GM12878 (cell line): ENCODE data around the gene LDLRAD4. TPM values are rescaled to one million over a fixed set of nuclear protein-coding genes. Genes with fewer than 3 reads are reported as not detected.

Experiments used
- ATAC-seq: fragments of 200-7000 bp; cut with Tn5 transposase; 3 replicates; pipeline ENCODE4 v1.9.1; 2020; ENCODE audit warnings: mild to moderate bottlenecking, moderate library complexity
- BruUV-seq: library from RNA; stranded (reverse); fragments of 400-500 nt; replicated peaks from 2 replicates; lab custom pipeline; 2021; lab: Mats Ljungman, UMichigan
- CTCF ChIA-PET: fragments of 300-600 bp; sonication (Branson Sonifier 250); formaldehyde crosslinking; extraction: SDS; loops from one replicate; lab custom pipeline; 2021; ENCODE audit warnings: inconsistent platforms; lab: Yijun Ruan, JAX
- POLR2A ChIA-PET: fragments of 350-600 bp; formaldehyde crosslinking; extraction: SDS; loops from one replicate; lab custom pipeline; 2021; ENCODE audit warnings: inconsistent platforms; lab: Charles Lee
- RAD21 ChIA-PET: fragments of 300-600 bp; sonication (Branson Sonifier 250); formaldehyde crosslinking; loops from one replicate; lab custom pipeline; 2023; ENCODE audit warnings: antibody characterized with exemption; ENCODE audit not compliant: unreplicated experiment; lab: Charles Lee
- SMC1A ChIA-PET: fragments of 300-600 bp; sonication (Branson Sonifier 250); formaldehyde crosslinking; loops from one replicate; lab custom pipeline; 2023; ENCODE audit not compliant: unreplicated experiment, uncharacterized antibody; lab: Charles Lee
- DNase-seq: peaks from one replicate; pipeline ENCODE4 v3.0.0-alpha.2; 2011; ENCODE audit warnings: low read depth, low spot score
- FAIRE-seq: peaks from 3 replicates; lab custom pipeline; 2011; peaks lifted over from hg19 to GRCh38; lab: Jason Lieb, UNC
- H2AFZ ChIP-seq: 2 replicates; pipeline ENCODE4 v1.6.0; 2011; ENCODE audit warnings: low read depth, low read length, control low read depth; ENCODE audit not compliant: control insufficient read depth
- H3K27ac ChIP-seq: 2 replicates; pipeline ENCODE4 v1.5.1; 2011; ENCODE audit warnings: control low read depth; ENCODE audit not compliant: control insufficient read depth, insufficient read depth
- H3K27me3 ChIP-seq, 2 experiments: replicated peaks in 1 of 2; 2 replicates each; pipeline versions ENCODE4 v1.6.0 to v1.6.1; 2011; ENCODE audit warnings: low read length in 1 of 2; ENCODE audit not compliant: control insufficient read depth in 2 of 2, insufficient read depth in 2 of 2
- H3K36me3 ChIP-seq, 2 experiments: 2 replicates each; pipeline ENCODE4 v1.5.1; 2011; ENCODE audit warnings: low read length in 1 of 2; ENCODE audit not compliant: control insufficient read depth in 2 of 2, insufficient read depth in 2 of 2
- H3K4me1 ChIP-seq: 2 replicates; pipeline ENCODE4 v1.6.1; 2011; ENCODE audit warnings: mild to moderate bottlenecking, low read length, moderate library complexity, mixed read lengths; ENCODE audit not compliant: control insufficient read depth, insufficient read depth
- H3K4me2 ChIP-seq: 2 replicates; pipeline ENCODE4 v1.6.0; 2011; ENCODE audit warnings: control low read depth; ENCODE audit not compliant: control insufficient read depth, insufficient read depth
- H3K4me3 ChIP-seq: fragments of 200-600 bp; sonication (generic); 2 replicates; pipeline ENCODE4 v1.5.1; 2016
- H3K79me2 ChIP-seq: 2 replicates; pipeline ENCODE4 v1.6.0; 2011; ENCODE audit warnings: low read length; ENCODE audit not compliant: control insufficient read depth, insufficient read depth
- H3K9ac ChIP-seq: 2 replicates; pipeline ENCODE4 v1.8.0; 2011; ENCODE audit warnings: low read length, control low read depth, mixed read lengths; ENCODE audit not compliant: control insufficient read depth, insufficient read depth
- H3K9me3 ChIP-seq: replicated peaks from 3 replicates; pipeline ENCODE4 v1.5.1; 2011; ENCODE audit warnings: mild to moderate bottlenecking, low read length; ENCODE audit not compliant: control insufficient read depth, insufficient read depth
- H4K20me1 ChIP-seq: 2 replicates; pipeline ENCODE4 v1.6.0; 2011; ENCODE audit not compliant: control insufficient read depth, insufficient read depth
- CHD1 ChIP-seq: IDR thresholded peaks from 2 replicates; pipeline ENCODE4 v1.6.1; 2012; ENCODE audit warnings: low read depth, low read length, improper control_type of control experiment
- CHD4 ChIP-seq: fragments of 200-600 bp; sonication (generic); IDR thresholded peaks from 2 replicates; pipeline ENCODE4 v1.6.1; 2016; ENCODE audit warnings: mild to moderate bottlenecking
- CREB1 ChIP-seq: IDR thresholded peaks from 2 replicates; pipeline ENCODE4 v1.6.1; 2012; ENCODE audit warnings: low read depth, mild to moderate bottlenecking, inconsistent platforms
- MAX ChIP-seq: IDR thresholded peaks from 2 replicates; pipeline ENCODE4 v1.6.1; 2012; ENCODE audit warnings: low read depth, low read length, improper control_type of control experiment
- MXI1 ChIP-seq: fragments of 150-350 bp; IDR thresholded peaks from 2 replicates; pipeline ENCODE4 v1.6.1; 2011; ENCODE audit warnings: low read depth, mild to moderate bottlenecking, inconsistent platforms, low read length, improper control_type of control experiment
- MYB ChIP-seq: fragments of 150-350 bp; IDR thresholded peaks from 2 replicates; pipeline ENCODE4 v1.6.1; 2014; ENCODE audit warnings: mild to moderate bottlenecking, low read depth, low read length, borderline replicate concordance
- NFXL1 ChIP-seq: fragments of 450-650 bp; IDR thresholded peaks from 2 replicates; pipeline ENCODE4 v1.6.1; 2017; ENCODE audit warnings: antibody characterized with exemption, mild to moderate bottlenecking, borderline replicate concordance
- NR2F1 ChIP-seq: fragments of 450-650 bp; conservative IDR thresholded peaks from 2 replicates; pipeline ENCODE4 v1.6.1; 2017; ENCODE audit warnings: mild to moderate bottlenecking
- PBX3 ChIP-seq: IDR thresholded peaks from 2 replicates; pipeline ENCODE4 v1.6.1; 2011; ENCODE audit warnings: mild to moderate bottlenecking, low read depth, low read length, moderate library complexity; ENCODE audit not compliant: insufficient replicate concordance
- RB1 ChIP-seq: fragments of 450-650 bp; formaldehyde crosslinking; IDR thresholded peaks from 2 replicates; pipeline ENCODE4 v1.6.1; 2017; ENCODE audit warnings: mild to moderate bottlenecking, borderline replicate concordance
- RFX5 ChIP-seq: IDR thresholded peaks from 2 replicates; pipeline ENCODE4 v1.6.1; 2011; ENCODE audit warnings: low read depth, low read length, improper control_type of control experiment
- RUNX3 ChIP-seq: IDR thresholded peaks from 2 replicates; pipeline ENCODE4 v1.6.1; 2012; ENCODE audit warnings: low read length, inconsistent platforms
- SP1 ChIP-seq: IDR thresholded peaks from one replicate; pipeline ENCODE4 v1.6.1; 2011; ENCODE audit warnings: low read depth, low read length
- SUZ12 ChIP-seq: fragments of 200-600 bp; sonication (generic); IDR thresholded peaks from one replicate; pipeline ENCODE4 v1.6.1; 2018; ENCODE audit warnings: antibody characterized with exemption, mild to moderate bottlenecking; ENCODE audit not compliant: unreplicated experiment
- USF1 ChIP-seq: IDR thresholded peaks from 2 replicates; pipeline ENCODE4 v1.6.1; 2011; ENCODE audit warnings: borderline replicate concordance, low read depth, mild to moderate bottlenecking, moderate library complexity, mixed read lengths, low read length; ENCODE audit not compliant: insufficient read depth; ENCODE audit errors: extremely low read length
- YBX1 ChIP-seq: fragments of 450-650 bp; IDR thresholded peaks from 2 replicates; pipeline ENCODE4 v1.6.1; 2016; ENCODE audit warnings: antibody characterized with exemption
- ZNF622 ChIP-seq: fragments of 450-650 bp; IDR thresholded peaks from 2 replicates; pipeline ENCODE4 v1.6.1; 2017; ENCODE audit warnings: mild to moderate bottlenecking, inconsistent platforms
- ZSCAN29 ChIP-seq: fragments of 450-650 bp; IDR thresholded peaks from 2 replicates; pipeline ENCODE4 v1.6.1; 2017; ENCODE audit warnings: mild to moderate bottlenecking, moderate library complexity
- WGBS: methylation state at CpG from one replicate; pipeline ENCODE4 v1.1.6; 2016; ENCODE audit warnings: low lambda C conversion rate; ENCODE audit not compliant: insufficient replicate concordance, insufficient coverage; ENCODE audit errors: missing lambda C conversion rate; 5-methylcytosine and 5-hydroxymethylcytosine counted together
- in situ Hi-C: fragments of 300-500 bp; cut with MboI; formaldehyde crosslinking; loops from 9 replicates; pipeline ENCODE4 v1.14.3; 2018; ENCODE audit warnings: mixed read lengths
- intact Hi-C: fragments of 100-400 bp; cut with micrococcal nuclease; formaldehyde crosslinking; loops from one replicate; pipeline ENCODE4 v1.14.2; 2022; ENCODE audit not compliant: unreplicated experiment
- polyA plus RNA-seq, 11 experiments: library from polyadenylated mRNA; depleted of rRNA in 4 of 11; unstranded in 6 of 11; stranded (reverse) in 5 of 11; fragments of >200 nt; fragmentation: Nextera tagmentation in 4 of 11; fragmentation: Illumina TruSeq in 1 of 11; extraction: Ambion mirVana in 4 of 11; extraction: Trizol in 1 of 11; gene quantifications; 1 replicate in 1 of 11; 2 replicates in 10 of 11; pipeline versions ENCODE4 v1.2.1 to v1.2.3, GENCODE V29; 2011 to 2016; ENCODE audit warnings: inconsistent platforms in 2 of 11, missing spikeins in 2 of 11, low read depth in 1 of 11
- total RNA-seq, 4 experiments: library from RNA; depleted of rRNA in 3 of 4; stranded (reverse); fragments of >200 nt in 3 of 4; fragmentation: Illumina TruSeq in 1 of 4; extraction: Trizol in 1 of 4; gene quantifications; 2 replicates each; pipeline versions ENCODE4 v1.2.1 to v1.2.3, GENCODE V29; 2013 to 2021

The LDLRAD4 gene
- total and polyA plus RNA-seq, 10 of the 15 experiments (the other 5 are each of a cell fraction or from before 2014, with no cell fraction given), result 2.7 to 16.8 (median 11.2) TPM

GRCh38 chr18:13400636-13401315 lies 182.2 kb downstream of the LDLRAD4 start:
- ATAC-seq, result no peak
- in situ Hi-C loops, result no loop called here
- H2AFZ ChIP-seq, result no peak overlapping the region
- no peaks in the 10 kb centered on the region for H3K4me1 ChIP-seq
- DNase-seq, result no peak
- no peak overlapping the region for H3K4me3 ChIP-seq
- H3K9me3 ChIP-seq, result no peaks in the 10 kb centered on the region
- ChIA-PET POLR2A (no interaction called here), SMC1A (no interaction called here), RAD21 (no interaction called here), CTCF (no interaction called here)
- H3K36me3 ChIP-seq, result no peaks in the 10 kb centered on the region
- H3K27ac ChIP-seq, result no peak overlapping the region
- no peaks in the 10 kb centered on the region for H4K20me1 ChIP-seq
- WGBS, result 47% methylated on average over 11 of the region's 11 CpGs
- TF ChIP-seq MXI1 (no peak), NR2F1 (no peak), NFXL1 (no peak), RB1 (no peak), RFX5 (no peak), ZSCAN29 (no peak), MYB (no peak), USF1 (no peak), CHD4 (no peak), SP1 (no peak), ZNF622 (no peak), YBX1 (no peak), CREB1 (no peak), RUNX3 (no peak), SUZ12 (no peak), MAX (no peak), CHD1 (no peak), PBX3 (no peak)
- intact Hi-C loops, result no loop called here
- no TSS peak for BruUV-seq
- H3K79me2 ChIP-seq, result no peaks in the 10 kb centered on the region
- no peaks in the 10 kb centered on the region; a peak in 2 of 4 replicates for H3K27me3 ChIP-seq
- FAIRE-seq, result no peak
- no peak overlapping the region for H3K4me2 ChIP-seq
- H3K9ac ChIP-seq, result no peak overlapping the region
